ENCODE measurements around the gene MTHFD1.

The MTHFD1 gene

GRCh38 chr14:64447876-64448670 is 59.9 kb downstream of the MTHFD1 start:
- DNase-seq: no peak

DNA sequence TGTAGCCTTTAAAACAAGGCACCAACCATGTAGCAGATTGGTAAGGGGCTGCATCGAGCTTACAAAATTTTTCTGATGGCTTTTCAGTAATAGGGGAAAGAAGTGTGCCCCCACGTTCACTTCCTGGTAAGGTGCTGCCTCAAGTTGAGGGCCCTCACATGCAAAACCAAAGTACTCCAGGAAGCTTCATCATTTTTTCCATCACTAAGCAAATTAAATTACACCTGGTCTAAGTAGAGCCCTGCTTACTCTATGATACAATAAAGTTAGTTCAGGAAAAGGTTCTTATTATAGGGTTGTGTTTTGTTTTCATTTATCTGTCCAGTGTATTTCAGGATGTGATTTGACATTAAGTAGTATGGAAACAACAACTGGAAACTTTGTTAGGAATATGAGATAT is 62.1 kb downstream of the MTHFD1 start:
- DNase-seq: no peak

DNA sequence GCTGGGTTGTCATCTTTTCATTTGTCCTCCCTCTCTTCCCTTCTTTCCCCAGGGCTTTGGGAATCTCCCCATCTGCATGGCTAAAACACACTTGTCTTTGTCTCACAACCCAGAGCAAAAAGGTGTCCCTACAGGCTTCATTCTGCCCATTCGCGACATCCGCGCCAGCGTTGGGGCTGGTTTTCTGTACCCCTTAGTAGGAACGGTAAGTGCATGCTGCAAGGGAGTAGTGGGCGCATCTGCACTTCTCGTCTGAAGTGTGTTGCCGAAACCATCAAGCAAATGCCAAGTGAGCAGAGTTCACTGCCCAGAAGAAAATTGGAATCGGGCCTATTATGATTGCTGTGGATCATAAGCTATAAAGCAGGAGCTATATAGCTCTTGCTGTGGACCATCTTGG is 66.5 kb downstream of the MTHFD1 start:
- no peak for DNase-seq

GRCh38 chr14:64459405-64460136 is 71.4 kb downstream of the MTHFD1 start:
- no peak for DNase-seq

DNA sequence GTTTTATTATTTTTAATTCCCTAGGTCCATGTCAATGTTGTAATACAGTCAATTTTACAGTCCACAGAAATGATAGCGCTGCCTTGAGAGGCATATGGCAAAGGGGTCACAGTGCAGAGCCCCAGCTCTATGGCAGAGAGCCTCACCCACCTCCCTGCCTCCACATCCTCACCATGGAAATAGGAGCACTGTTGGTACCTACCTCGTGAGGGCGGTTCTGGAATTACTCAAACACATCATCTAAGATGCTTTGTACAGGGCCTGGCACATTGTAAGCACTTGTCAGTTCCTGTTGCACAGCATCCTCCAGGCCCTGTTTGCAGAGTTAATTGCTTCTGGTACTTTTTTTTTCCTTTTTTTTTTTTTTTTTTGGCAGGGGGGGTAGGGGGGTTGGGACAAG is 73.1 kb downstream of the MTHFD1 start:
- DNase-seq: no peak

DNA sequence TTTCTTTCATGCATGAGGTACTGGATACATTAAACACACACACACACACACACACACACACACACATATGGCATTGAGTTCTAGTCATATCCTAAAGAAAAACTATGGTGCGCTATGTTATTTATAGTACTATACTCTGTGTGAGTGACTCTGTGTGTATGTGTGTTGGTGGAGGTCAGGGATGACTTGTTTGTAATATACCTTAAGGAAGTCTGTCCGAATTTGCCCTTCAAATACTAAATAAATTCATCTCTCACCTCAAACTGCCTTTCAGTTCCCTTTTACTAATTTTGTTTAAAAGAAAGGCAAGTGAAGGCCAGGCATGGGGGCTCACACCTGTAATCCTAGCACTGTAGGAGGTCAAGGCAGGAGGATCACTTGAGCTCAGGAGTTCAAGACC is 75.0 kb downstream of the MTHFD1 start:
- no peak for DNase-seq

GRCh38 chr14:64463873-64464272 is 75.7 kb downstream of the MTHFD1 start:
- DNase-seq: no peak

GRCh38 chr14:64464651-64465050 is 76.5 kb downstream of the MTHFD1 start:
- no peak for DNase-seq

DNA sequence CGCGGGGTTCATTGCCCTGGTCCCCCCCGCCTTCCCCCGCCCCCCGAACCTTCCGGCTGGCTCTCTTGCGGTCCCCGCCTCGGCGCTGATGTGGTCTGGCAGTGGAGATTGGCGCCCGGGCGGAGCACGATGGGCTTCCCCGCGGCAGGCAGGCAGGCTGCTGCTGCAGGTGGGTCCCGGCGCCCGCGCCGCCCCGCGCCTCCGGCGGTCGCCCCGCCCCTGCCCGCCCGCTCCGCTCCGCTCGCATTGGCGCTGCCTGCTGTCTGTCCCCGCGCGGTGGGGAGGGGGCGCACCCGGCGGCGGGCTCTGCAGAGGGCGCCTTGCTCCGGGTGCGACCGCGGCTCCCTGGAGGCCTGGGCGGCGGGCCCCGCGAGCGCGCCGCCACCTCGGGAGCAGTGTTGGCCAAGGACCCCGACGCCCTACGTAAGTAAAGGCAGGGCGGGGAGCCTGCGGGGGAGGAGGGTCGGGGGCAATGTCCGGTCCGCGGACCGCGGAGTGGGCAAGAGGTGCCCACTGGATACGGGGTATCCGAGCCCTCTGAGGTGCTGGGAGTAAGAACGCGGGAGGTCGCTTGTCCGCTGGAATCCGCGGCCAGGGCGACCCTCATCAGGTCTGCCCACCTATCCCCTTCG is 77.2 kb downstream of the MTHFD1 start, which contains the start of gene AKAP5:
TSS of gene AKAP5 (plus strand) at position 309 of the 632 bp plus-strand sequence. CDS start 2,896 bp downstream, outside the sequence.
- peak; percentile 12 to 58 (median 20) for DNase-seq

- no peak for DNase-seq
Measured at GRCh38 chr14:64465831-64466554, 77.8 kb downstream of the MTHFD1 start.

GRCh38 chr14:64467101-64467500 is 78.9 kb downstream of the MTHFD1 start:
- no peak for DNase-seq

GRCh38 chr14:64467566-64467965 is 79.4 kb downstream of the MTHFD1 start:
- no peak for DNase-seq

GRCh38 chr14:64468451-64468850 is 80.3 kb downstream of the MTHFD1 start:
- no peak for DNase-seq

DNA sequence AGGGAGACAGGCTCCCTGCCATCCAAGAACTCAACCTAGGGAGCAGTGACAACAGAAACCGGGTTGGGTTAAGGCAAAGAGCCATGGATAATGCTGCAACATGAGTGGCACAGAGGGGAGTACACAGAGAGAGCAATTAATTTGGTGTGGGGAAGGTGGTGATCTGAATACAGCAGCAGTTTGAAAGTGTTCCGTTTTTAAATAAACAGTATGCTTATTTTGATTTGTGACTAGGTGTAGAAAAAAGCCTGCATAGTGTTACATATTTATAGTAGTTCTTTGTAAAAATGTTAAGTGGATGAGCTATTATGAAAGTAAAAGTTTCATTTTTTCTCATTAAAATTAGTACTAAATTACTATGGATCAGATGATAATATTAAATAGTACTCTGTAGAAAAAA is 85.9 kb downstream of the MTHFD1 start:
- no peak for DNase-seq

DNA sequence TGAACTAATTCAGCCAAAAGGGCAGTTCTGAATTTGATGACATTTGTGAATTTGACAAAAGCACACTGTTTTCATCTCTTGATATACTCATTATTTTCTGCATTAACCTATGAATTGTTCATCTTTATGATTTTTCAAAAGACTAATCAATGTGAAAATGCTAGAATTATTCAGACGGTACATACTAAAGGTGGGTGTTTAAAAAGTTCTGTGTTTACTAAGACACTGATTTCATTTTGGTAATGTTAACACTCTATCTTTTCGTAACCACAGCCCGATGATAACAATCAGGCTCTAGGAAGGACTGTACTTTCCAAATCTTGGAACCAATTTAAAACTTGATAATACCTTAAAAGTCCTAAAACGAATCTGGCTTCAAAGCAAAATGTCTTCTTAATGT is 86.5 kb downstream of the MTHFD1 start:
- no peak for DNase-seq

GRCh38 chr14:64475585-64476273 is 87.6 kb downstream of the MTHFD1 start:
- DNase-seq: no peak

DNA sequence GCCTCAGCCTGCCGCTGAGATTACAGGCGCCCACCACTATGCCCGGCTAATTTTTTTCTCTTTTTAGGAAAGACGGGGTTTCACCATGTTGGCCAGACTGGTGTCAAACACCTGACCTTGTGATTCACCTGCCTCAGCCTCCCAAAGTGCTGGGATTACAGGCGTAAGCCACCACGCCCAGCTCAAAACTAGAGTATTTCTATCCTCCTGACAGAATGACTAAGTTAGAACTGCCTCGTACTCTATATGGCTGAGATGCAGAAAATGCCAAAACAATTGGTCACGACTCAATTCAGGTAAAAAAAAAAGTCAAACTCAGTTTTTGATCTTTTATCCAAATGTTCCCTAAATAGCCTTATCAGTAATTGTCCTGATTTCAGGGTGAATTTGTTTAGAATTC is 88.3 kb downstream of the MTHFD1 start:
- no peak for DNase-seq

- no peak for DNase-seq
Measured at GRCh38 chr14:64478634-64479250, 90.6 kb downstream of the MTHFD1 start.

DNA sequence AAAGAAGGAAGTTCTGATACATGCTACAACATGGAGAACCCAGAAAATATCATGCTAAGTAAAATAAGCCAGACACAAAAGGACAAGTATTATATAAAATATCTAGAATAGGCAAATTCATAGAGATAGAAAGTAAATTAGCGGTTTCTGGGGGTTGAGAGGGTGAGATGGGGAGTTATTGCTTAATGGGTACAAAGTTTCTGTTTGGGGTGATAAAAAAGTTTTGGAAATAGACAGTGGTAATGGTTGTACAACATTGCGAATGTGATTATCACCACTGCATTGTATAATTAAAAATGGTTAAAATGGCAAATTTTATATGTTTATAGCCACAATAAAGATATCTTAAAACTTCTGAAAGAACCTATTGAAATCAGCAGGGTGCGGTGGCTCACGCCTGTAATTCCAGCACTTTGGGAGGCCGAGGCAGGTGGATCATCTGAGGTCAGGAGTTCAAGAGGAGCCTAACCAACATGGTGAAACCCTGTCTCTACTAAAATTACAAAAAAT is 100.5 kb downstream of the MTHFD1 start:
- DNase-seq: no peak

DNA sequence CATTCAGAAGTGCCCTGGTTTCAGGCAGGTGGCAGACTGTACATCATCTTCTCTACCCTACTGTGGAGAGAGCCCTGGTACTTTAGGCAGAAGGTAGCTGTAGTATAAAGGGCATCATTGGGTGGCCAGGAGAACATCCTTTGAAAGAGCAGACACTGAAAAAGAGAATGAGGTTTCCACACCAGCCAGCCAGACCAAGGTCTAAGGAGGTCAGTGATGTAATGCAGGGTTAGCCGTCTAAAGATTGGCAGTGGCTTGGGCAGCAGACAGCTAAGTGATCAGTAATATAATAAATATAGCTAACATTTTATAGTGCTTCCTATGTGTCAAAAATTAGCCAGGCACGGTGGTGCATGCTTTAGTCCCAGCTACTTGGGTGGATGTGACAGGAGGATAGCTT is 103.5 kb downstream of the MTHFD1 start:
- no peak for DNase-seq

- DNase-seq: no peak
Measured at GRCh38 chr14:64493455-64493854, 105.3 kb downstream of the MTHFD1 start.

DNA sequence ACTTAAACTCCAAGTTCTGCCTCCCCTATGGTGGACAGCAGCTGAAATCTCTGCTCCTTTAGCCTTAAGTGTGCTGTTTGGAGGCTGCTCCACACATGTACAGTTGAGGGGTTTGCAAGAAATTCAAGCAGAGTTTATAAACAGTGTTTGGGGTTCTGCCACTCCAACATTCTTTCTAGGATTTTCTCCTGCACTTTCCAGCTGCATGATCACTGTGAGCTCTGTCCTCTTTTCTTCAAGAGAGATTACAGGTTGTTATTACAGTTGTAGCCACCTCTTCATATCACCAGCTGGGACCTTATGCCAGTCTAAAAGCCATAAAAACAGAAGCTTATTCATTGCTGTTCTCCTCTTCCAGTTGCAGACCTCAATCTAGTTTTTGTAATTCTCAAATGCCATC is 107.1 kb downstream of the MTHFD1 start:
- no peak for DNase-seq
